NCI-H2107 (cell line): ENCODE results near the gene MAMDC2.

Experiments
- DNase-seq: peaks from one replicate; lab custom pipeline; 2025; lab: John Stamatoyannopoulos, UW

Gene MAMDC2

GRCh38 chr9:70065572-70065971, 21.9 kb downstream of the MAMDC2 start:
- DNase-seq = no peak

- DNase-seq = no peak
These were observed 22.8 kb downstream of the MAMDC2 start for GRCh38 chr9:70066418-70066817.

GRCh38 chr9:70066874-70067273, 23.2 kb downstream of the MAMDC2 start:
- no peak for DNase-seq

GRCh38 chr9:70069704-70070103, 26.1 kb downstream of the MAMDC2 start:
- DNase-seq = no peak

- no peak for DNase-seq
These were observed 29.5 kb downstream of the MAMDC2 start for GRCh38 chr9:70073193-70073592.

- no peak for DNase-seq
These were observed 30.1 kb downstream of the MAMDC2 start for GRCh38 chr9:70073756-70074155.

- DNase-seq = no peak
These were observed 33.0 kb downstream of the MAMDC2 start for GRCh38 chr9:70076678-70077077.

- DNase-seq = no peak
These were observed 35.9 kb downstream of the MAMDC2 start for GRCh38 chr9:70079417-70080037.

- DNase-seq = no peak
These were observed 37.0 kb downstream of the MAMDC2 start for GRCh38 chr9:70080481-70081119.

GRCh38 chr9:70081120-70081495, 37.5 kb downstream of the MAMDC2 start:
- no peak for DNase-seq

GRCh38 chr9:70083429-70083828, 39.8 kb downstream of the MAMDC2 start:
- DNase-seq = no peak

- no peak for DNase-seq
These were observed 41.6 kb downstream of the MAMDC2 start for GRCh38 chr9:70085241-70085640.

GRCh38 chr9:70091103-70091502, 47.5 kb downstream of the MAMDC2 start:
- no peak for DNase-seq

GRCh38 chr9:70091572-70091971, 47.9 kb downstream of the MAMDC2 start:
- no peak for DNase-seq

GRCh38 chr9:70092190-70092589, 48.5 kb downstream of the MAMDC2 start:
- DNase-seq = no peak

- DNase-seq = no peak
These were observed 49.4 kb downstream of the MAMDC2 start for GRCh38 chr9:70093095-70093494.

GRCh38 chr9:70093944-70094343, 50.3 kb downstream of the MAMDC2 start:
- DNase-seq = no peak

- DNase-seq = no peak
These were observed 51.1 kb downstream of the MAMDC2 start for GRCh38 chr9:70094747-70095146.

GRCh38 chr9:70097187-70097586, 53.5 kb downstream of the MAMDC2 start:
- DNase-seq = no peak

GRCh38 chr9:70100362-70100761, 56.7 kb downstream of the MAMDC2 start:
- DNase-seq = no peak

GRCh38 chr9:70101265-70101664, 57.6 kb downstream of the MAMDC2 start:
- no peak for DNase-seq

- no peak for DNase-seq
These were observed 61.5 kb downstream of the MAMDC2 start for GRCh38 chr9:70105147-70105546.

- no peak for DNase-seq
These were observed 62.9 kb downstream of the MAMDC2 start for GRCh38 chr9:70106571-70106970.

- DNase-seq = no peak
These were observed 63.9 kb downstream of the MAMDC2 start for GRCh38 chr9:70107558-70107957.
